ENCODE measurements around the gene MRPL38. TPM values are rescaled to one million over a fixed set of nuclear protein-coding genes. Genes with fewer than 3 reads are reported as not detected.

Gene MRPL38
- total RNA-seq, 1 experiment from 2014 or later, result 219 TPM

GRCh38 chr17:75906143-75906884 lies 1.6 kb upstream of the MRPL38 start:
- peaks cover 29% of the 10 kb centered on the region for H3K79me2 ChIP-seq (ENCODE audit: insufficient read depth, low read length)
- no TSS peak for BruUV-seq (replicated peaks)
- H2AFZ ChIP-seq (ENCODE audit: low read depth, low read length, poor library complexity, severe bottlenecking), result no peak overlapping the region
- POLR2A ChIA-PET, result interaction anchor here (0.9 to 2.7 kb wide), 5 partner anchors 11 to 332 kb away, joined by 3 to 11 read pairs (median 4); no protein-coding TSS in a partner anchor
- H3K36me3 ChIP-seq (ENCODE audit: control insufficient read depth in 1 of 2, insufficient read depth in 2 of 2, low read length in 2 of 2), result peaks cover 6 to 12% of the 10 kb centered on the region in 2 experiments
- ATAC-seq (no peak), DNase-seq (ENCODE audit: low read depth, low spot score) (no peak)
- H4K20me1 ChIP-seq (ENCODE audit: insufficient read depth), result no peaks in the 10 kb centered on the region
- H3K9ac ChIP-seq (ENCODE audit: low read length), result peak overlapping the region; percentile 98; the same call in 1 of the 2 replicates
- H3K4me2 ChIP-seq (ENCODE audit: low read length), result peak overlapping the region; percentile 100
- peak overlapping the region; percentile 88 to 100; a peak in 3 of 4 replicates for H3K4me3 ChIP-seq (replicated peaks in 1 of 2; ENCODE audit: low read depth in 1 of 2, low read length in 2 of 2)
- TF ChIP-seq YY1 (IDR thresholded peaks at IDR 0.05; ENCODE audit: extremely low read depth, insufficient replicate concordance, low read depth, low read length), result no peak
- TF ChIP-seq RAD21 (IDR thresholded peaks at IDR 0.05; ENCODE audit: low read depth), result no peak
- no peak for TF ChIP-seq EGR1 (IDR thresholded peaks at IDR 0.05; ENCODE audit: low read depth)
- no peak for TF ChIP-seq CBX3 (IDR thresholded peaks at IDR 0.05; ENCODE audit: low read depth)
- no peak for TF ChIP-seq SIN3A (IDR thresholded peaks at IDR 0.05; ENCODE audit: low read depth)
- TF ChIP-seq, protein P1, sequence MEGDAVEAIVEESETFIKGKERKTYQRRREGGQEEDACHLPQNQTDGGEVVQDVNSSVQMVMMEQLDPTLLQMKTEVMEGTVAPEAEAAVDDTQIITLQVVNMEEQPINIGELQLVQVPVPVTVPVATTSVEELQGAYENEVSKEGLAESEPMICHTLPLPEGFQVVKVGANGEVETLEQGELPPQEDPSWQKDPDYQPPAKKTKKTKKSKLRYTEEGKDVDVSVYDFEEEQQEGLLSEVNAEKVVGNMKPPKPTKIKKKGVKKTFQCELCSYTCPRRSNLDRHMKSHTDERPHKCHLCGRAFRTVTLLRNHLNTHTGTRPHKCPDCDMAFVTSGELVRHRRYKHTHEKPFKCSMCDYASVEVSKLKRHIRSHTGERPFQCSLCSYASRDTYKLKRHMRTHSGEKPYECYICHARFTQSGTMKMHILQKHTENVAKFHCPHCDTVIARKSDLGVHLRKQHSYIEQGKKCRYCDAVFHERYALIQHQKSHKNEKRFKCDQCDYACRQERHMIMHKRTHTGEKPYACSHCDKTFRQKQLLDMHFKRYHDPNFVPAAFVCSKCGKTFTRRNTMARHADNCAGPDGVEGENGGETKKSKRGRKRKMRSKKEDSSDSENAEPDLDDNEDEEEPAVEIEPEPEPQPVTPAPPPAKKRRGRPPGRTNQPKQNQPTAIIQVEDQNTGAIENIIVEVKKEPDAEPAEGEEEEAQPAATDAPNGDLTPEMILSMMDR (IDR thresholded peaks at IDR 0.05 in 2 of 3, conservative IDR thresholded peaks at IDR 0.05 in 1 of 3; ENCODE audit: borderline replicate concordance in 1 of 3, insufficient read depth in 1 of 3, low read depth in 2 of 3, low read length in 2 of 3), result no peak
- no peak for TF ChIP-seq POLR2AphosphoS5 (IDR thresholded peaks at IDR 0.05; ENCODE audit: low read depth, low read length)
- H3K9me3 ChIP-seq (ENCODE audit: control insufficient read depth in 1 of 2, insufficient read depth in 1 of 2, low read depth in 1 of 2, low read length in 2 of 2), result no peaks in the 10 kb centered on the region
- H3K27ac ChIP-seq (ENCODE audit: low read depth, low read length), result peak overlapping the region; percentile 80
- peaks cover 24 to 36% of the 10 kb centered on the region in 2 experiments for H3K4me1 ChIP-seq (ENCODE audit: control insufficient read depth in 1 of 2, insufficient read depth in 2 of 2, low read length in 2 of 2)
- CTCF ChIA-PET, result interaction anchor here (0.7 to 2.8 kb wide), 9 partner anchors 14 to 373 kb away, joined by 3 to 68 read pairs (median 10); partner anchors contain the start of gene CDK3
- H3K27me3 ChIP-seq (ENCODE audit: insufficient read depth, low read length), result no peaks in the 10 kb centered on the region
- RAD21 ChIA-PET (ENCODE audit: low non-redundant PET in 1 of 2, low total read pairs in 2 of 2, uncharacterized antibody in 2 of 2, unreplicated experiment in 2 of 2), result interaction anchor here (0.6 to 1.4 kb wide), 3 partner anchors 99 kb away, joined by 3 to 7 read pairs (median 5); no protein-coding TSS in a partner anchor
- H3K9me2 ChIP-seq (ENCODE audit: insufficient read depth), result no peaks in the 10 kb centered on the region
- intact Hi-C loops (cut with micrococcal nuclease), result loop anchor here (10.0 kb wide), 1 partner anchor 198 kb away; the partner anchor contains the start of gene EXOC7
